Adrenal gland (tissue), 12 donors: ENCODE data around the gene DENND5A. TPM values are rescaled to one million over a fixed set of nuclear protein-coding genes. Genes with fewer than 3 reads are reported as not detected.

Experiments used
- DNase-seq, 7 donors: peaks; one replicate each; pipeline ENCODE4 v3.0.0-alpha.2; 2019 to 2020
- H3K27ac ChIP-seq, 5 donors: fragments of 200-600 bp; sonication (generic) in 4 of 5; 1 replicate in 3 of 5; 2 replicates in 2 of 5; pipeline versions ENCODE4 v1.5.1 to v1.8.0; 2016 to 2020; ENCODE audit warnings: mild to moderate bottlenecking in 1 of 5
- H3K27me3 ChIP-seq: fragments of 200-600 bp; 2 replicates; pipeline ENCODE4 v1.8.0; 2021
- H3K36me3 ChIP-seq, 2 donors: fragments of 200-600 bp; replicated peaks in 1 of 2; 1 replicate in 1 of 2; 2 replicates in 1 of 2; pipeline versions ENCODE4 v1.5.1 to v1.8.0; 2018 to 2022
- H3K4me1 ChIP-seq, 2 donors: fragments of 200-600 bp; replicated peaks in 1 of 2; 1 replicate in 1 of 2; 2 replicates in 1 of 2; pipeline versions ENCODE4 v1.5.1 to v1.8.0; 2018 to 2021
- H3K4me3 ChIP-seq, 4 donors: fragments of 200-600 bp; sonication (generic) in 3 of 4; one replicate each; pipeline ENCODE4 v1.5.1; 2016 to 2018
- H3K9me3 ChIP-seq, 3 donors: fragments of 200-600 bp; sonication (generic) in 1 of 3; replicated peaks in 1 of 3; 1 replicate in 2 of 3; 2 replicates in 1 of 3; pipeline versions ENCODE4 v1.5.1 to v1.8.0; 2016 to 2021
- POLR2A ChIP-seq, 2 donors: fragments of 450-650 bp; IDR thresholded peaks; one replicate each; pipeline ENCODE4 v1.6.1; 2017; ENCODE audit warnings: antibody characterized with exemption in 2 of 2, mild to moderate bottlenecking in 2 of 2, moderate library complexity in 1 of 2
- WGBS, 4 donors: extraction: QIAGEN DNeasy Blood & Tissue Kit in 2 of 4; methylation state at CpG; one replicate each; pipeline versions ENCODE4 v1.1.5 to v1.1.7; 2013 to 2017; 5-methylcytosine and 5-hydroxymethylcytosine counted together
- intact Hi-C, 2 donors: fragments of 100-400 bp; cut with DNase I; formaldehyde crosslinking; loops; one replicate each; pipeline versions ENCODE4 v1.14.1 to v1.15.0; 2022 to 2023
- polyA plus RNA-seq, 3 donors: library from polyadenylated mRNA; stranded (reverse); fragments of 200-250 nt in 2 of 3; fragments of 350-450 nt in 1 of 3; fragmentation: Illumina TruSeq in 1 of 3; extraction: RNeasy Lipid Tissue Mini Kit (QIAGEN cat#74804) in 1 of 3; gene quantifications; one replicate each; pipeline ENCODE4 v1.2.3, GENCODE V29; 2013 to 2014
- total RNA-seq, 9 donors: library from RNA; depleted of rRNA in 4 of 9; stranded (reverse); fragments of >200 nt in 4 of 9; fragments of 120-200 nt in 1 of 9; fragmentation: NEBNext Ultra II Directional in 1 of 9; extraction: Animal tissue kit (Norgen Biotek cat#: 25700) in 1 of 9; gene quantifications; one replicate each; pipeline versions ENCODE4 v1.1.0 to v1.2.4, GENCODE V29; 2013 to 2023
- TF ChIP-seq, protein P1 (sequence below), 6 experiments: fragments of 450-650 bp in 4 of 6; fragments of 200-600 bp in 2 of 6; sonication (generic) in 1 of 6; IDR thresholded peaks; 1 replicate in 5 of 6; 2 replicates in 1 of 6; pipeline versions ENCODE4 v1.5.1 to v1.8.0; 2016 to 2021; ENCODE audit warnings: antibody characterized with exemption in 6 of 6, mild to moderate bottlenecking in 2 of 6, moderate library complexity in 1 of 6
- donor health status: healthy with polysubstance abuse.
- donor health status: Bipolar disorder and iron deficiency.
- donor health status: DM: yes; HTN: yes; CAD: no.
- donor health status: DM: no; HTN: no; CAD: no.
- donor health status: DM: no; HTN: no; CAD: no.
- donor health status: DM: yes; HTN: yes; CAD: no.

DENND5A gene
- total and polyA plus RNA-seq, 12 donors: 26.8 to 75.4 (median 62.8) TPM

DNA sequence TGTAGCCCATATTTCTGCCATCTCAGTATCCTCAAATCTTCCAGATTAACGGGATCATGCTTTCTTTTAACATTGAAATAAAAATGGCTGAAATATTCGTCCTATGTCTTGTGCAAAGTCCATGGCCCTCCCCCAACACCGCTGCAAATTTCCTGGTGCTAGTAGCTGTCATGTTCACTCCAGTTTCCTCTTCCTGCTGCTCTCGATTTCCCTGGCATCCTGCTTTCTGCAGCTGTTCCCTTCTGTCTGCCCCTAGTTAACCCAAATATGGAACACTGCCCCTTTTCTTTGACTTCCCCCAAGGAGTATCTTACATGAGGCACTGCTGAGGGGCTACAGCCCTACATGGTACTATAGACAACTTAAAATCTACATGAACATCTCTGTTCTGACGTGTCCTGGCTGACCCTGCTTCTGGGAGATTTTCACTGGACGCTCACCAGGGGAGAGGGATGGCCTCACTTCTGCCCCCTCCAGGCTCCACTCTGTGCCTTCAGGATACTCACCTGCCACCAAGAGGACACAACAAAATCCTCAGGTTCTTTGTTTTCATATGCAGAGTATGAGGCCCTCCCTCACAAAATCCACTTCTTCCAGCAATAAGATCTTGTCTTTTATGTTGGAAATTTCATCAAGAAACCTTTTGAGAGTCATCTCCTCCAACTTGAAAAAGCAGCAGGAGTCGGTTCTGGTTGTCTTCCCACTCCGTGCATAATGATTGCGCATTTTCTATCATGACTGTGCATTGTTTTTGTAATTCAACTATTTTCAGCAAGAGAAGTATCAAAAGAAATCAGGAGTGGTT lies 144.3 kb downstream of the DENND5A start:
- Histone ChIP-seq H3K27me3 (no peaks in the 10 kb centered on the region), H3K4me1 (no peaks in the 10 kb centered on the region), H3K27ac (no peak overlapping the region), H3K4me3 (no peak overlapping the region), H3K9me3 (no peaks in the 10 kb centered on the region), H3K36me3 (no peaks in the 10 kb centered on the region)
- DNase-seq: no peak
- intact Hi-C loops: no loop called here
- WGBS, 4 donors: 61 to 75% (median 71%) methylated on average over 9 of the region's 9 CpGs
- no peak for TF ChIP-seq POLR2A (IDR thresholded peaks at IDR 0.05)
- TF ChIP-seq, protein P1, sequence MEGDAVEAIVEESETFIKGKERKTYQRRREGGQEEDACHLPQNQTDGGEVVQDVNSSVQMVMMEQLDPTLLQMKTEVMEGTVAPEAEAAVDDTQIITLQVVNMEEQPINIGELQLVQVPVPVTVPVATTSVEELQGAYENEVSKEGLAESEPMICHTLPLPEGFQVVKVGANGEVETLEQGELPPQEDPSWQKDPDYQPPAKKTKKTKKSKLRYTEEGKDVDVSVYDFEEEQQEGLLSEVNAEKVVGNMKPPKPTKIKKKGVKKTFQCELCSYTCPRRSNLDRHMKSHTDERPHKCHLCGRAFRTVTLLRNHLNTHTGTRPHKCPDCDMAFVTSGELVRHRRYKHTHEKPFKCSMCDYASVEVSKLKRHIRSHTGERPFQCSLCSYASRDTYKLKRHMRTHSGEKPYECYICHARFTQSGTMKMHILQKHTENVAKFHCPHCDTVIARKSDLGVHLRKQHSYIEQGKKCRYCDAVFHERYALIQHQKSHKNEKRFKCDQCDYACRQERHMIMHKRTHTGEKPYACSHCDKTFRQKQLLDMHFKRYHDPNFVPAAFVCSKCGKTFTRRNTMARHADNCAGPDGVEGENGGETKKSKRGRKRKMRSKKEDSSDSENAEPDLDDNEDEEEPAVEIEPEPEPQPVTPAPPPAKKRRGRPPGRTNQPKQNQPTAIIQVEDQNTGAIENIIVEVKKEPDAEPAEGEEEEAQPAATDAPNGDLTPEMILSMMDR (IDR thresholded peaks at IDR 0.05): peak in 4 of 6 experiments; percentile 7 to 22 (median 18)

DNA sequence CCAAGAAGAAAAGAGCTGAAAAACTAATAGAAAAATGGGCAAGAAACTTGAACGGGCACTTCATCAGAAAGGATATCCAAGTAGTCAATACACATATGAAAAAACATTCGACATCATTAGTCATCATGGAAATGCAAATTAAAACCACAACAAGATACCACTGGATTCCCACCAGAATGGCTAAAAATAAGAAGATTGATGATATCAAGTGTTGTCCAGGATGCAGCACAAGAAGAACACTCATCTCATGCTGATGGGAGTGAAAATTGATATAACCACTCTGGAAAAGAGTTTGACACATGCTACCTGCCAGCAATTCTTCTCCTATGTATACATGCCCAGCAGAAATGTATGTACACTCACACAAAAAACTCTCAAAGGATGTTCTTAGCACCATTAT lies 146.9 kb downstream of the DENND5A start:
- TF ChIP-seq, protein P1 (IDR thresholded peaks at IDR 0.05): no peak
- no peak for TF ChIP-seq POLR2A (IDR thresholded peaks at IDR 0.05)
- 89 to 96% (median 94%) methylated on average over 2 of the region's 2 CpGs for WGBS, 4 donors
- intact Hi-C loops: no loop called here

DNA sequence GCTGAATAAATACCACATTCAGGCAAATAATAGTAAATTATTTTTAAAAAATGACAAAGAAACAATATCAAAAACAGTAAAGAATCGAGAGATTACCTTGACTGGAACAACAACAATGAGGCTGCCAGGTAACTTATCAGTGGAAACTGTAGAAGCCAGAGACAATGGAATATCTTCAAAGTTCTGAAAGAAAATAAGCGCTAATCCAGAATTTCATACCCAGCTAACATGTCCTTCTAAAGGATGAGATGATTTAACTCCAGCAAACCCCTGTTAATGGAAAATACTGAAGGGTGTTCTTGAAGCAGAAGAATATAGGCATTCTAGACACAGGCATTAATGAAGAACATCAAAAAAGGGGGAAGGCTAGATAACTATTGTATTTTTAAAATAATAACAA lies 153.1 kb downstream of the DENND5A start:
- no peaks in the 10 kb centered on the region for H3K27me3 ChIP-seq
- no peak overlapping the region for H3K27ac ChIP-seq
- intact Hi-C loops: no loop called here
- no peaks in the 10 kb centered on the region for H3K9me3 ChIP-seq
- WGBS, 4 donors: 86 to 95% (median 93%) methylated on average over 2 of the region's 2 CpGs
- no peaks in the 10 kb centered on the region for H3K36me3 ChIP-seq
- DNase-seq: no peak
- no peak overlapping the region for H3K4me3 ChIP-seq
- TF ChIP-seq POLR2A (IDR thresholded peaks at IDR 0.05): no peak
- TF ChIP-seq, protein P1 (IDR thresholded peaks at IDR 0.05): no peak
- no peaks in the 10 kb centered on the region for H3K4me1 ChIP-seq

More for the DNA sequence above, 146.9 kb downstream of the DENND5A start:
- DNase-seq: no peak
- Histone ChIP-seq H3K9me3 (no peaks in the 10 kb centered on the region), H3K4me3 (no peak overlapping the region), H3K27me3 (no peaks in the 10 kb centered on the region), H3K27ac (no peak overlapping the region), H3K4me1 (no peaks in the 10 kb centered on the region), H3K36me3 (no peaks in the 10 kb centered on the region)

- DNase-seq: no peak
- intact Hi-C loops: no loop called here
- TF ChIP-seq POLR2A (IDR thresholded peaks at IDR 0.05): no peak
- TF ChIP-seq, protein P1 (IDR thresholded peaks at IDR 0.05): no peak
- no peaks in the 10 kb centered on the region for H3K9me3 ChIP-seq
- no peak overlapping the region for H3K4me3 ChIP-seq
- WGBS, 4 donors: 87 to 97% (median 95%) methylated on average over 3 of the region's 3 CpGs
- no peaks in the 10 kb centered on the region for H3K36me3 ChIP-seq
- no peaks in the 10 kb centered on the region for H3K4me1 ChIP-seq
- no peaks in the 10 kb centered on the region for H3K27me3 ChIP-seq
- H3K27ac ChIP-seq: no peak overlapping the region
Observed at GRCh38 chr11:9109858-9110731, 155.1 kb downstream of the DENND5A start.
